Nucleus accumbens (tissue), 56 donors: ENCODE measurements around the gene SLC43A2.
"Not testable (repeated sequence)": the region's sequence is repeated elsewhere in the genome, so short reads cannot be mapped to it uniquely, and the experiment has no call there.

Experiments used
- DNase-seq, 56 donors: peaks; one replicate each; lab custom pipeline; 2025; lab: John Stamatoyannopoulos, UW

SLC43A2 gene

GRCh38 chr17:1553354-1554266 lies 75.0 kb downstream of the SLC43A2 start:
- no peak for DNase-seq

DNA sequence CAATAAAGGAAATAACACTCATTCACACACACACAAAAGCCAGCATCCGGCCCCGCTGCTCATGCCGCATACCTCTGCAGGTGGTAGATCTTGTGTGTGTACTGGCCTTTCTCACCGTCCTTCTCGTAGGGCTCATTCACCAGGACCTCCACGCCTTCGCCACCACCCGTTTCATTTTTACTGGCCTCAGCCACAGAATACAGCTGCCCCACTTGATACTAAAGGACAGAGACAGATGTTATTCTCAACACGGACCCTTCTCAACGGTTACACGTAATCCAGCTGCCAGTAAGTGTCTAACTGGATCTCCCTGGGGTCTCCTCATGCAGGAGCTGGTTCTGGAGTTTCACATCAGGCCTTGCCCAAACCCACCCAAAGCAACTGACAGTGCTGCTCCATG lies 75.7 kb downstream of the SLC43A2 start:
- no peak for DNase-seq

- DNase-seq, result no peak
These were observed 76.9 kb downstream of the SLC43A2 start for GRCh38 chr17:1551741-1552140.

DNA sequence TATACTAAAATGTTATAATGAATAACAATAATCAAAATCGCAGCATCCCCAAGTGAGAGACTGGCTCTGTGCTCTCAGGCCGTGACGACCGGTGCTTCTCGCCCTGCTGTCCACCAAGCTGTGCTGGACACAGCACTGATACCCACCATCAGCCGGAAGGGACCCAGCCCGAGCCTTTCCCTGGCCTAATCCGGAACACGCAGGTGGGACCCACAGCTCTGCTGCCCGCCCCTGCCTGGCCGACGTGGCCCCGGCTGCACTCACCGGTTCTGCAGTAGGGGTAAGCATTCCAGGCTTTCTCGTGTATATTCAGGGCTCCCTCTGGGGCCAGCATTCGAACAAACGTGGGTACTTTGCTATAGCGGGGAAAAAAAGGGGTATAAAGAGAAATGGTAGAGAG lies 80.6 kb downstream of the SLC43A2 start:
- DNase-seq, result no peak

DNA sequence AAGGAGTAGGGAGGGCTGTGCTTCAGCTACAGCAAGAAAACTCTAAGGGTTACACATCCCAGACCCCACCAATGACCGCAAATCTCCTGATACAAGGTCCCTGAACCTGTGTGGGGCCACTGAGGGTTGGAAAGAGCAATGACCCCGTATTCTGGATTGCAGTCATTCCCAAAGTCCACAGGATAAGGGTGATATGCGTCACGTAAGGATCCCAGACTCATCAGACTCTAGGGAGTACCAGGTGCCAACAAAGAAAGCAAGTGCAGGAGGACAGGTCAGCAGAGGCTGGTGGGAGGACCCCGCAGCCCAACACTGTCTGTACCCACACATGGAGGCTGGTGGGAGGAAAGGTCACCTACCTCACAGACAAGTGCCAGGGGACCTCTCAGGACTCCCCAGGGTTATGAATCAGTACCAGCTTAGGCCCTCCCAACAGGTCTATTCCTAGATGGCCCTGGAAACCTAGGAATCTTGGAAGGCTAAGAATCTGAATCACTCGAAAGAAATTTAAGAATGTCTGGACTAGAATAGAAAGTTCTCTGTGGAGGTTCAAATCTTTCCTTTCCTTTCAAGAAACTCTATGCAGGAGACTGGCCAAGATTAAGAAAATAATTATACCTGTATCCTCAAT lies 82.2 kb downstream of the SLC43A2 start:
- DNase-seq, result no peak

- DNase-seq, result no peak
These were observed 83.0 kb downstream of the SLC43A2 start for GRCh38 chr17:1545618-1546017.

DNA sequence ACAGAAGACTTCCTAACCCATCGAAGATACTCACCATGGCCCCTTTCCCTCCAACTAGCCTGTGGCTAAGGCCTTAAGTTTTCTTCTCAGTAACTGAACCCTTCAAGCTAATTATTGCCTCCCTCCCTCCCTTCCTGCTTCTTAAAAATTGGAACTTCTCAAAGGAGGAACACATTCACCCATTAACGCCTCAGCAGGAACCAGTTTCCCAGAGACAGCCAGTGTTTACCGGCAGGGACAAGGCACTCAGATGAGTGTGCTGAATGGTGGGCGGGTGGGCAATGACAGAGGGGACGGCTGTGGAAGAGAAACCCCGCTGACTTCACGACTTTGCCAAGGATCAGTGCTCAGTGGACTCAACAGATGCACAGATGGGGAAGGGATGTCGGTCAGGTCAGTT lies 86.3 kb downstream of the SLC43A2 start:
- no peak for DNase-seq

DNA sequence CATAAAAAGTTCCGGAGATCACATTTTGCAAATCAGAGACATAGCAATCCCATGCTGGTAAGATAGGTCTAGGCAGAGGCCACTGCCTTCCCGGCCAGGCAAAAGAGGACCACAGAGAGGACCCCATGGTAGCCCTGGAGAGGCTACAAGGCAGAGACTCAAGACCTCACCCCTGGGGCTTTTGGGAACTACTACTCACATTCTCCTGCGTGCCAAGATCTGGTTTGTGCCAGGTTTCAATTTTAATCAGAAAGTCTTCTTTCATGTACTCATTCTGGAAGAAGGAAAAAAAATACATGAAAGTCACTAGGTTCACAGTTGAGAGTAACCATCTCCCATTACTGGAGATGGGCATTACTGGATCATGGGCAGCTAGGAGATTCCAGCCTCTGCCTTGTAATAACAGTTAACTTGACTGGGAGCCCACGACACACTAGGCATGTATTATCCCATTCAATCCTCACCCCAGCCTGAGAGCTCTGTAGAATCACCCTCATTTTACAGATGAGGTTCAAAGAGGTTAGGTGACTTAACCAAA lies 87.2 kb downstream of the SLC43A2 start:
- DNase-seq, result no peak

DNA sequence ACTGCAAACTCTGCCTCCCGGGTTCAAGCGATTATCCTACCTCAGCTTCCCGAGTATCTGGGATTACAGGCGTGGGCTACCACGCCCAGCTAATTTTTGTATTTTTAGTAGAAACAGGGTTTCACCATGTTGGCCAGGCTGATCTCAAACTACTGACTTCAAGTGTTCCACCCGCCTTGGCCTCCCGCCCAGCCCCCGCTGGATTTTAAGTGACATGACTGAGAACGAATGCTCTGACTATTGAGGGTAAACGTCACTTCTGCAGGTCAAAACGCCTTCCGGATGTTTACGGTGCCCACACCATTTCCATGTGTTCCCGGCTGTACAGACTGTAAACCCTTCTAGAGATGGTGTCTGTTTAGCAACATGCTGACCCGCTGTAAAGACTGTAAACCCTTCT lies 88.8 kb downstream of the SLC43A2 start:
- DNase-seq, result no peak

- DNase-seq, result no peak
These were observed 92.9 kb downstream of the SLC43A2 start for GRCh38 chr17:1535737-1536136.

GRCh38 chr17:1533661-1534325 lies 94.8 kb downstream of the SLC43A2 start:
- DNase-seq, result no peak

DNA sequence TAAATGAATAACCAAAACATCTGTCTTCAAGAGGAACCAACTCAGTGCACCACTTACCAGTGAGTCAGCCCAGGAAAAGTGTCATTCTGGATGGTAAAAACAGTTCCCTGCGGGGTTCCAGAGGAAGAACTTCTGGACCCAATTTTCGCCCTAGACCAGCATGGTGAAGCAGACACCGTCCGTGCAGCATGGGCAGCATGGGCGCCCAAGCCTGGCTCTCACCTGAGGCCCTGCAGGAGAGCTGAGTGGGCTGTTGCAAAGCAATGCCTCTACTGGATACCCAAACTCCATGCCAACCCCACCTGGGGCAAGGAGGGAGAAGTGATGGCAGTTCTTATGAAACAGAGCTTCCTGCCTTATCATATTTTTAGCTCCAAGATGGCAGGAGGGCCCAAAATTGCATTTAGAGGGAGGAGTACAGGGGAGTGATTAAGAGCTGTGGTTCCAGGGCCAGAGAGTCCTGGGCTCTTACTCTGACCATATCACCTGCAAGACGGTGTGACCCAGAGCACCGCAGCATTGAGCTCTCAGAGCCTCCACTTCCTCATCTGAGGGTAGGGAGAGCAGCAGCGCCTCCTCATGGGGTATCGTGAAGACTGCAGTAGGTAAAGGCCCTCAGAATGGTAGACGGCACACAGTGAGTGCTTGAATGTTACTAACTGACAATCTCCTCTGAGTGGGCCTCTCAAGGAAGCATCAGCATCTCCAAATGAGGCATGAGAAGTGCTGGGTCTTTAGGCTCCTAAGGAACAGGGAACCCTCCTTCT lies 95.6 kb downstream of the SLC43A2 start:
- peak in 1 of 56 donors; percentile 7 for DNase-seq

- no peak for DNase-seq
These were observed 98.8 kb downstream of the SLC43A2 start for GRCh38 chr17:1529863-1530262.

- DNase-seq, result not testable (repeated sequence)
These were observed 101.8 kb downstream of the SLC43A2 start for GRCh38 chr17:1526876-1527275.

GRCh38 chr17:1522626-1523025 lies 106.0 kb downstream of the SLC43A2 start:
- no peak for DNase-seq

- DNase-seq, result no peak
These were observed 107.5 kb downstream of the SLC43A2 start for GRCh38 chr17:1521086-1521640.

- DNase-seq, result no peak
These were observed 109.0 kb downstream of the SLC43A2 start for GRCh38 chr17:1519678-1520077.
